Ovary (tissue), 3 donors: Measurements from ENCODE around the gene DISP2.

Experiments used
- EP300 ChIP-seq: sonication (generic); formaldehyde crosslinking; IDR thresholded peaks from one replicate; pipeline ENCODE4 v1.6.1; 2017; ENCODE audit warnings: antibody characterized with exemption
- POLR2A ChIP-seq: fragments of 450-650 bp; IDR thresholded peaks from one replicate; pipeline ENCODE4 v1.6.1; 2017; ENCODE audit warnings: antibody characterized with exemption, mild to moderate bottlenecking, moderate library complexity
- TF ChIP-seq, protein P1 (sequence below), 3 donors: fragments of 450-650 bp in 2 of 3; fragments of 200-600 bp in 1 of 3; IDR thresholded peaks; one replicate each; pipeline versions ENCODE4 v1.5.1 to v1.8.0; 2016 to 2022; ENCODE audit warnings: antibody characterized with exemption in 3 of 3, mild to moderate bottlenecking in 1 of 3
- donor health status: DM: no; HTN: no; CAD: no.

DNA sequence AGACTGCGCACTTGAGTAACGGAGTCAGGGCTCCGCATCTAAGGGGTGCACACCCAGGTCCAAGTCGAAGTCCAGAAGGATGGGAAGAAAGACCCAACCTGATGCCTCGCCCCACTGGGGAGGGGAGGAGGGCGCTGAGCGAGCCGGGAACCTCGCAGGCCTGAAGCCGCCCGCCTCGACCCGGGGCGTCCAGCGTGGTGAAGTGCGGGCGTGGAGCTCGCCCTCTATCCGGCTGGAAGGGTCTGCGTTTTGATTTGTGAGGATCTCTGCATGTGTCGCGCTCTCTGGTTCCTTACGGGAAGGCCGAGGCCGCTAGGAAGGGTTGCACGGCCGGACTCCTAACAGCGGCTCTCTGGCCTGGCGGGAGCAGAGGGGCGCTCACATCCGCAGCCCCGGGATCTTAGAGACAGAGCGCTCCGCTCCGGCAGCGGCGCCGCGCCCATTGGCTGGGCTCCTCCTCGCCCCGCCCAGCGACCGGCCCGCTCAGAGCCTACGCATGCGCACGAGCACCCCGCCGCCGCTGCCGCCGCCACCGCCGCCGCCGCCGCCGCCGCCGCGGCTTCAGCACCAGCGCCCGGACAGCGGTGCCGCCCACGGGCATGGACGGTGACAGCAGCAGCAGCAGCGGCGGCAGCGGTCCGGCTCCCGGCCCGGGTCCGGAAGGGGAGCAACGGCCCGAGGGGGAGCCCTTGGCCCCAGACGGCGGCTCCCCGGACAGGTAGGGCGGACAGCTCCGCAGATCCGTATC lies at the start of gene DISP2:
- TF ChIP-seq, protein P1, sequence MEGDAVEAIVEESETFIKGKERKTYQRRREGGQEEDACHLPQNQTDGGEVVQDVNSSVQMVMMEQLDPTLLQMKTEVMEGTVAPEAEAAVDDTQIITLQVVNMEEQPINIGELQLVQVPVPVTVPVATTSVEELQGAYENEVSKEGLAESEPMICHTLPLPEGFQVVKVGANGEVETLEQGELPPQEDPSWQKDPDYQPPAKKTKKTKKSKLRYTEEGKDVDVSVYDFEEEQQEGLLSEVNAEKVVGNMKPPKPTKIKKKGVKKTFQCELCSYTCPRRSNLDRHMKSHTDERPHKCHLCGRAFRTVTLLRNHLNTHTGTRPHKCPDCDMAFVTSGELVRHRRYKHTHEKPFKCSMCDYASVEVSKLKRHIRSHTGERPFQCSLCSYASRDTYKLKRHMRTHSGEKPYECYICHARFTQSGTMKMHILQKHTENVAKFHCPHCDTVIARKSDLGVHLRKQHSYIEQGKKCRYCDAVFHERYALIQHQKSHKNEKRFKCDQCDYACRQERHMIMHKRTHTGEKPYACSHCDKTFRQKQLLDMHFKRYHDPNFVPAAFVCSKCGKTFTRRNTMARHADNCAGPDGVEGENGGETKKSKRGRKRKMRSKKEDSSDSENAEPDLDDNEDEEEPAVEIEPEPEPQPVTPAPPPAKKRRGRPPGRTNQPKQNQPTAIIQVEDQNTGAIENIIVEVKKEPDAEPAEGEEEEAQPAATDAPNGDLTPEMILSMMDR (IDR thresholded peaks at IDR 0.05), result no peak
- TF ChIP-seq POLR2A (no peak), EP300 (no peak)
